ENCODE measurements around the gene MGAT4B. TPM values are rescaled to one million over a fixed set of nuclear protein-coding genes. Genes with fewer than 3 reads are reported as not detected.

The MGAT4B gene
- total RNA-seq, 4 donors from 2014 or later, result 42.5 to 58.5 (median 47.2) TPM

DNA sequence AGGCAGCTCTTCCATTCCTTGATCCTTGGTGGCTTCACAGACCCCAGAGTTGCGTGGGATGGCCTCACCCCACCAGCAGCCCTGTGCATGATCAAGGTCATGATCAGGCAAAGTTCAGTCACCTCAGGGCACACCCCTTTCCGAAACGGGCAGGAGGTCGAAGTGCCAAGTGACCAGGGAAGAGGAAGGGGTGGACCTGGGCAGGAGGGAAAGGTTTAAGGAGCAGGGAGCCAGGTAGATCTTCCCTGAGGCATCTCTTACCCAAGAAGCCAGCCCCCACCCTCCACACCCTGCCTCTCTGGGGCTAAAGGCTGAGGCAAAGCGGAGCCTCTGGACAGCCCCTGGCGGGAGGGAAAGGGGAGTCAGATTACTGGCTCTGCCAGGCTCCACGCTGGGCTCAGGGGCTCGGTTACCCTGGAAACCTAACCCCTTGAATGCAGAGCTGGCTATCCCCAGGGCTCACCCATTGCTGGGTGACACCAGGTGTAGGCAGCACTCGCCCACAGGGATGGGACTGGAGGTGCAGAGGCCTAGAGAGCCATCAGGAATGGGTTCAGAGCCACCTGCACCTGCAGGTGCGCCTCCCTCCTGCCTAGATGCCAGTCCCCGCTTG is 3.6 kb downstream of the MGAT4B start:
- H3K9me3 ChIP-seq, result no peaks in the 10 kb centered on the region
- TF ChIP-seq POLR2AphosphoS5 (IDR thresholded peaks at IDR 0.05), result no peak
- TF ChIP-seq, protein P1, sequence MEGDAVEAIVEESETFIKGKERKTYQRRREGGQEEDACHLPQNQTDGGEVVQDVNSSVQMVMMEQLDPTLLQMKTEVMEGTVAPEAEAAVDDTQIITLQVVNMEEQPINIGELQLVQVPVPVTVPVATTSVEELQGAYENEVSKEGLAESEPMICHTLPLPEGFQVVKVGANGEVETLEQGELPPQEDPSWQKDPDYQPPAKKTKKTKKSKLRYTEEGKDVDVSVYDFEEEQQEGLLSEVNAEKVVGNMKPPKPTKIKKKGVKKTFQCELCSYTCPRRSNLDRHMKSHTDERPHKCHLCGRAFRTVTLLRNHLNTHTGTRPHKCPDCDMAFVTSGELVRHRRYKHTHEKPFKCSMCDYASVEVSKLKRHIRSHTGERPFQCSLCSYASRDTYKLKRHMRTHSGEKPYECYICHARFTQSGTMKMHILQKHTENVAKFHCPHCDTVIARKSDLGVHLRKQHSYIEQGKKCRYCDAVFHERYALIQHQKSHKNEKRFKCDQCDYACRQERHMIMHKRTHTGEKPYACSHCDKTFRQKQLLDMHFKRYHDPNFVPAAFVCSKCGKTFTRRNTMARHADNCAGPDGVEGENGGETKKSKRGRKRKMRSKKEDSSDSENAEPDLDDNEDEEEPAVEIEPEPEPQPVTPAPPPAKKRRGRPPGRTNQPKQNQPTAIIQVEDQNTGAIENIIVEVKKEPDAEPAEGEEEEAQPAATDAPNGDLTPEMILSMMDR (IDR thresholded peaks at IDR 0.05), result no peak
- no peak for TF ChIP-seq POLR2A (IDR thresholded peaks at IDR 0.05)
- TF ChIP-seq EP300 (IDR thresholded peaks at IDR 0.05), result no peak
- H3K27me3 ChIP-seq, result no peaks in the 10 kb centered on the region
- peaks cover 0 to 40% of the 10 kb centered on the region in 2 donors for H3K36me3 ChIP-seq
- peaks cover 0 to 60% (median 46%) of the 10 kb centered on the region in 3 donors for H3K4me1 ChIP-seq
- peak overlapping the region in 2 of 4 donors; percentile 13 to 41 for H3K27ac ChIP-seq
- WGBS, 2 donors (ENCODE audit: low coverage in 1 of 2), result no CpG with 5 or more reads among the region's 11 CpGs
- no peak overlapping the region for H3K4me3 ChIP-seq
- ATAC-seq, result no peak

DNA sequence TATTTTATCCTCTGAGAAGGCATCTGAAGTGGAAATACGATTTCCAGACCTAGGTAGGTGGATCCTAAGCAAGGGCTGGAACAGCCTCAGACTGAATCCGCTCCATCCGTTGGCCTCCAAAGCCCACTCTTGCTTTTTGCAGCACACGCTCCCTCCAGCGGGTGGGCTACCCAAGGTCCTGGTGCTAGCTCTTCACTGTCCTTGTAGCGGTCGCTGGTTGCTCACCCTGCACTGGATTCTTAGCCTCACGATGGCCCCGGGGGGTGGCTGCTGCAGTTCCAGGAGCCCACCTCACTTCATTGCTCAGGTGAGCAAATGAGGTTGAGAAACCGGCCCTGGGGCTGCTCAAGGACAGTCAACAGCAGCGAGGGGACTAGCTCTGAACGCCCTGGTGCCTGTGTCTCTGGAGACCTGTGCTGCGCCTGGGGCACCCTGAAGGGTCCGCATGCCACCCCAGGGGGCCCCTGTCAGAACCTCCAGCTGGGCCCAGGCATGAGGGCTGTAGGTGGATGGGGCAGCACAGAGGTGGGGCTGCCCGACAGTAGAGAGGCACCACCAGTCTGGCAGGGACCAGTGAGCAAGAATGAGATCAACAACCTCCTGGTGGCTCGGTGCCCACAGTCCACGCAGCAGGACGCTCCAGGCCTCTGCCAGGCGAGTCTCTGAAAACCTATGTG is 4.3 kb downstream of the MGAT4B start:
- peak overlapping the region in 2 of 4 donors; percentile 13 to 41 for H3K27ac ChIP-seq
- H3K4me1 ChIP-seq, result peaks cover 0 to 57% (median 39%) of the 10 kb centered on the region in 3 donors
- TF ChIP-seq POLR2A (IDR thresholded peaks at IDR 0.05) (no peak), EP300 (IDR thresholded peaks at IDR 0.05) (no peak), POLR2AphosphoS5 (IDR thresholded peaks at IDR 0.05) (no peak)
- TF ChIP-seq, protein P1 (IDR thresholded peaks at IDR 0.05), result no peak
- no peak for ATAC-seq
- no peak overlapping the region for H3K4me3 ChIP-seq
- peaks cover 0 to 47% of the 10 kb centered on the region in 2 donors for H3K36me3 ChIP-seq
- H3K9me3 ChIP-seq, result no peaks in the 10 kb centered on the region
- no peaks in the 10 kb centered on the region for H3K27me3 ChIP-seq
- 55 to 83% methylated on average over 1 to 3 of the region's 19 CpGs for WGBS, 2 donors (ENCODE audit: low coverage in 1 of 2)

DNA sequence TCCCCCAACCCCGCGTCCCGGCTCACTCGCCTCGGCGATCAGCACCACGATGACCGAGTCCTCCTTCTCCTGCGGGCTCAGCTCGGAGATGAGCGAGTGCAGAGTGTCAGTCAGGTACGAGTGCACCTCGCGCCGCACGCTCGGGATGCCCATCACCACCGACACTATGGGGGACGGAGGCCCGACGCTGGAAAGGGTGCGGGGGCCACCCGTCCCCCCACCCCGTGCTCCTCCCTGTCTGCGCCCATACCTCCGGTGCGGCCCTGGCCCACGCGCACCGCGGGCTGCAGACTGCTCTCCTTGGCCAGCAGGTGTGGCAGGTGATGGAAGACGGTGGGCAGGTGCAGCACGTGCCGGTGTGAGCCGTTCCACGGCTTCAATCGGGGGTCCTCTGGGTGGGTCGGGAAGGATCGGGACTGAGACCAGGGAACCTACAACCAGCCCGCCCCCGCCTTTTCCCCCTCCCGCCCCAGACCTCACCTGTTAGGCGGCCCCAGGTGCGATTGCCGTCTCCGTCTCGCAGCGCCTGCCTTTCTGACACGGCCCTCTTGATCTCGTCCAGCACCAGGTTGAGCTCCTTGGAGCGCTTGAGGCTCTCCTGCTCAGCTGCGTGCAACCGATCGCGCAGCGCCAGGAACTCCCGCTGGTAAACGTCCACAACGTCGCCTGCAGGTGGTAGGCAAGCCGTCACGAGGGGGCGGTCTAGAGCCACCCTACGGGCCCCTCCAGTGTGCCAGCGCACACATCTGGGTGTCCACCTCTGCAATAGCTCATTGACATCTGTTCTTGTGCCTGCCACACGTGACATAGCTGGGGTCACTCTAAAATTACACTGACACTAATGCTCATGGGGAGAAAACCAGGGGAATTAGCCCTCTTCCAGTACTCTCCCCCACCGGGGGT is 5.1 kb downstream of the MGAT4B start:
- peak overlapping the region in 1 of 4 donors; percentile 41 for H3K27ac ChIP-seq
- H3K4me1 ChIP-seq, result peaks cover 0 to 64% (median 37%) of the 10 kb centered on the region in 3 donors
- 25% methylated on average over 2 of the region's 67 CpGs; no CpG with 5 or more reads in 1 of the 2 donors for WGBS, 2 donors (ENCODE audit: low coverage in 1 of 2)
- no peaks in the 10 kb centered on the region for H3K9me3 ChIP-seq
- TF ChIP-seq POLR2A (IDR thresholded peaks at IDR 0.05) (no peak), POLR2AphosphoS5 (IDR thresholded peaks at IDR 0.05) (peak; percentile 32)
- TF ChIP-seq, protein P1 (IDR thresholded peaks at IDR 0.05), result peak in 3 of 4 experiments; percentile 55 to 85 (median 58)
- peak; percentile 38 for ATAC-seq
- H3K36me3 ChIP-seq, result peaks cover 0 to 50% of the 10 kb centered on the region in 2 donors
- no peak overlapping the region for H3K4me3 ChIP-seq
- no peaks in the 10 kb centered on the region for H3K27me3 ChIP-seq

DNA sequence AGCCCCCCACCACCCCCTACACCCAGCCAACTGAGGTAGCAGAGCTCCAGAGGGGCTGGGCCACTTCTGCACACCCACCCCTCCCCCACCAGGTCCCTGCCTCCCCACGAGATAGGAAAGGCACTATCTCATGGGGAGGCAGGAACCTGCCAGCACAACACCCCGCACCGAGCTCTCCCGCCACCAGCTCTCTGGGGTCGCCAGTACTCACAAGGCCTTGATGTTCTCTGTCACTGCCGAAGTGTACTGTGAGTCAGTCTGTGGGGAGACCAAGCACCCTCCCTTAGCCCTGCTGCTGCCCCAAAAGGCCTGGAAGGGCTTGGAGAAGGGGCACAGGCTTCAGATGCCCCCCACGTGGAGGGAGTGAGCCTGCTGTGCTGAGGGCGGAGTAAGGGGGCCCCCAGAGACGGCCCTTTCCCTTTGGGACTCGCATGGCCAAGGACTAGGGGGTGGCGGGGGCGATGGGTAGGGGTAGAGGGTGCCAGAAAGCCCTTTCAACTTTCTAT is 5.9 kb downstream of the MGAT4B start:
- ATAC-seq, result no peak

More for the DNA sequence above, 5.9 kb downstream of the MGAT4B start:
- WGBS, 2 donors (ENCODE audit: low coverage in 1 of 2), result 100% methylated on average over 2 of the region's 12 CpGs; no CpG with 5 or more reads in 1 of the 2 donors
- H3K27ac ChIP-seq, result no peak overlapping the region
- H3K9me3 ChIP-seq, result no peaks in the 10 kb centered on the region
- H3K4me1 ChIP-seq, result peaks cover 0 to 70% (median 37%) of the 10 kb centered on the region in 3 donors
- H3K4me3 ChIP-seq, result no peak overlapping the region
- no peak for TF ChIP-seq EP300 (IDR thresholded peaks at IDR 0.05)
- TF ChIP-seq, protein P1 (IDR thresholded peaks at IDR 0.05), result no peak
- TF ChIP-seq POLR2AphosphoS5 (IDR thresholded peaks at IDR 0.05), result no peak
- no peak for TF ChIP-seq POLR2A (IDR thresholded peaks at IDR 0.05)
- H3K36me3 ChIP-seq, result peaks cover 0 to 50% of the 10 kb centered on the region in 2 donors
- H3K27me3 ChIP-seq, result no peaks in the 10 kb centered on the region
